Panc1 (cell line): ENCODE results near the gene RNF213. TPM values are rescaled to one million over a fixed set of nuclear protein-coding genes. Genes with fewer than 3 reads are reported as not detected.
"Not testable (repeated sequence)": the region's sequence is repeated elsewhere in the genome, so short reads cannot be mapped to it uniquely, and the experiment has no call there.

Experiments used
- ATAC-seq: fragments of 200-7000 bp; cut with Tn5 transposase; 2 replicates; pipeline ENCODE4 v1.9.1; 2020; ENCODE audit warnings: mild to moderate bottlenecking, moderate library complexity
- BruUV-seq: library from RNA; stranded (reverse); fragments of 400-500 nt; replicated peaks from 2 replicates; lab custom pipeline; 2021; lab: Mats Ljungman, UMichigan
- CTCF ChIA-PET: fragments of 300-600 bp; sonication (Branson Sonifier 250); formaldehyde crosslinking; loops from one replicate; lab custom pipeline; 2022; ENCODE audit warnings: antibody characterized with exemption; lab: Charles Lee
- POLR2A ChIA-PET: fragments of 300-600 bp; sonication (Branson Sonifier 250); formaldehyde crosslinking; loops from one replicate; lab custom pipeline; 2022; ENCODE audit warnings: antibody characterized with exemption; lab: Charles Lee
- DNase-seq: peaks from one replicate; pipeline ENCODE4 v3.0.0-alpha.2; 2010; ENCODE audit warnings: low read depth, low spot score
- H3K27ac ChIP-seq: 2 replicates; pipeline ENCODE4 v1.5.1; 2011; ENCODE audit warnings: mild to moderate bottlenecking, low read length, inconsistent platforms
- H3K27me3 ChIP-seq: fragments of 200-500 bp; sonication (Bioruptor generic); 2 replicates; pipeline ENCODE4 v1.6.0; 2014; ENCODE audit warnings: low read length, inconsistent platforms; ENCODE audit not compliant: control insufficient read depth, insufficient read depth
- H3K36me3 ChIP-seq: fragments of 200-500 bp; sonication (Bioruptor generic); 2 replicates; pipeline ENCODE4 v1.5.1; 2014; ENCODE audit warnings: inconsistent platforms, mild to moderate bottlenecking, low read length, moderate library complexity; ENCODE audit not compliant: control insufficient read depth, insufficient read depth
- H3K4me1 ChIP-seq: 2 replicates; pipeline ENCODE4 v1.5.1; 2011; ENCODE audit warnings: inconsistent platforms, mild to moderate bottlenecking, low read length, moderate library complexity; ENCODE audit not compliant: control insufficient read depth, insufficient read depth
- H3K4me3 ChIP-seq, 2 experiments: 2 replicates each; pipeline ENCODE4 v1.5.1; 2011 to 2012; ENCODE audit warnings: low read depth in 2 of 2, low read length in 2 of 2, mild to moderate bottlenecking in 2 of 2, inconsistent platforms in 1 of 2, moderate library complexity in 1 of 2
- H3K9me3 ChIP-seq: fragments of 200-500 bp; sonication (Bioruptor generic); 2 replicates; pipeline ENCODE4 v1.5.1; 2014; ENCODE audit warnings: low read depth, mild to moderate bottlenecking, inconsistent platforms, low read length, moderate library complexity; ENCODE audit not compliant: control insufficient read depth, insufficient read depth
- CTCF ChIP-seq: fragments of 450-650 bp; IDR thresholded peaks from 2 replicates; pipeline ENCODE4 v1.5.1; 2017; ENCODE audit warnings: mild to moderate bottlenecking
- POLR2AphosphoS5 ChIP-seq: IDR thresholded peaks from 2 replicates; pipeline ENCODE4 v1.6.1; 2012; ENCODE audit warnings: mild to moderate bottlenecking, low read depth, low read length, moderate library complexity
- REST ChIP-seq, 2 experiments: IDR thresholded peaks; 2 replicates each; pipeline ENCODE4 v1.6.1; 2011 to 2012; ENCODE audit warnings: low read depth in 2 of 2, control low read depth in 1 of 2, low read length in 1 of 2, mild to moderate bottlenecking in 1 of 2, moderate library complexity in 1 of 2; ENCODE audit not compliant: insufficient read depth in 1 of 2
- SIN3A ChIP-seq: IDR thresholded peaks from 2 replicates; pipeline ENCODE4 v1.6.1; 2012; ENCODE audit warnings: low read depth, mild to moderate bottlenecking, low read length, moderate library complexity, borderline replicate concordance; ENCODE audit not compliant: insufficient read depth
- TCF7L2 ChIP-seq: IDR thresholded peaks from 2 replicates; pipeline ENCODE4 v1.6.1; 2011; ENCODE audit warnings: mild to moderate bottlenecking, low read depth, low read length, inconsistent platforms
- in situ Hi-C: cut with HindIII; loops from 2 replicates; pipeline ENCODE4 v1.10.0; 2016; ENCODE audit warnings: low sequenced_read_pairs, low pct_unique_long_range_greater_than_20kb
- intact Hi-C: fragments of 100-400 bp; cut with micrococcal nuclease; formaldehyde crosslinking; loops from one replicate; pipeline ENCODE4 v1.10.0; 2022; ENCODE audit not compliant: unreplicated experiment
- total RNA-seq: library from RNA; stranded (reverse); gene quantifications from one replicate; pipeline ENCODE4 v1.2.1, GENCODE V29; 2021; ENCODE audit not compliant: unreplicated experiment

Gene RNF213
- total RNA-seq, 1 experiment from 2014 or later: 230 TPM

GRCh38 chr17:80402959-80403358 is 142.3 kb downstream of the RNF213 start:
- intact Hi-C loops: no loop called here
- no TSS peak for BruUV-seq

GRCh38 chr17:80406146-80406545 is 145.5 kb downstream of the RNF213 start:
- ATAC-seq: no peak
- H3K9me3 ChIP-seq: no peaks in the 10 kb centered on the region
- no TSS peak for BruUV-seq
- ChIA-PET CTCF (no interaction called here), POLR2A (no interaction called here)
- H3K4me3 ChIP-seq: no peak overlapping the region
- H3K36me3 ChIP-seq: no peaks in the 10 kb centered on the region
- H3K27ac ChIP-seq: no peak overlapping the region
- in situ Hi-C loops: no loop called here
- DNase-seq: no peak
- H3K27me3 ChIP-seq: no peaks in the 10 kb centered on the region
- no peaks in the 10 kb centered on the region for H3K4me1 ChIP-seq
- intact Hi-C loops: no loop called here
- TF ChIP-seq SIN3A (no peak), POLR2AphosphoS5 (no peak), CTCF (no peak), TCF7L2 (no peak), REST (IDR thresholded peaks at IDR 0.05; ENCODE audit: insufficient read depth in 1 of 2, low read depth in 2 of 2, low read length in 1 of 2) (no peak)

More at GRCh38 chr17:80402959-80403358, 142.3 kb downstream of the RNF213 start:
- Histone ChIP-seq H3K4me3 (no peak overlapping the region), H3K36me3 (no peaks in the 10 kb centered on the region), H3K4me1 (no peaks in the 10 kb centered on the region), H3K27me3 (no peaks in the 10 kb centered on the region), H3K27ac (no peak overlapping the region), H3K9me3 (no peaks in the 10 kb centered on the region)
- DNase-seq (no peak), ATAC-seq (no peak)
- TF ChIP-seq REST (IDR thresholded peaks at IDR 0.05; ENCODE audit: insufficient read depth in 1 of 2, low read depth in 2 of 2, low read length in 1 of 2) (no peak), SIN3A (no peak), CTCF (no peak), POLR2AphosphoS5 (no peak)
- ChIA-PET POLR2A (no interaction called here), CTCF (no interaction called here)
- in situ Hi-C loops: no loop called here

- H3K4me1 ChIP-seq, H3K27ac ChIP-seq, H3K9me3 ChIP-seq, intact Hi-C loops, DNase-seq, CTCF ChIA-PET, in situ Hi-C loops, H3K27me3 ChIP-seq, BruUV-seq, H3K4me3 ChIP-seq, POLR2A ChIA-PET, ATAC-seq, H3K36me3 ChIP-seq: not testable (repeated sequence)
These were observed 147.3 kb downstream of the RNF213 start for GRCh38 chr17:80407917-80408316.
